Osteoblast (primary cell): ENCODE results near the gene FANCL. TPM values are rescaled to one million over a fixed set of nuclear protein-coding genes. Genes with fewer than 3 reads are reported as not detected.
"Not testable (repeated sequence)": the region's sequence is repeated elsewhere in the genome, so short reads cannot be mapped to it uniquely, and the experiment has no call there.

Experiments used
- DNase-seq: peaks from one replicate; pipeline ENCODE4 v3.0.0; 2011; ENCODE audit warnings: low spot score, mixed read lengths; ENCODE audit not compliant: insufficient read length; ENCODE audit errors: missing footprints
- H2AFZ ChIP-seq: 2 replicates; pipeline ENCODE4 v1.6.0; 2011; ENCODE audit warnings: mild to moderate bottlenecking, low read length
- H3K27ac ChIP-seq: 2 replicates; pipeline ENCODE4 v1.5.1; 2011; ENCODE audit warnings: mild to moderate bottlenecking, low read depth, low read length, moderate library complexity
- H3K27me3 ChIP-seq: 2 replicates; pipeline ENCODE4 v1.6.0; 2012; ENCODE audit warnings: mild to moderate bottlenecking, control low read depth, inconsistent platforms, low read length, moderate library complexity; ENCODE audit not compliant: insufficient read depth
- H3K36me3 ChIP-seq: 2 replicates; pipeline ENCODE4 v1.5.1; 2011; ENCODE audit warnings: mild to moderate bottlenecking, low read length, control low read depth, moderate library complexity; ENCODE audit not compliant: insufficient read depth
- H3K4me1 ChIP-seq: 2 replicates; pipeline ENCODE4 v1.5.1; 2011; ENCODE audit warnings: mild to moderate bottlenecking, low read length, control low read depth, moderate library complexity; ENCODE audit not compliant: insufficient read depth
- H3K4me2 ChIP-seq: 2 replicates; pipeline ENCODE4 v1.6.0; 2011; ENCODE audit warnings: mild to moderate bottlenecking, low read length; ENCODE audit not compliant: insufficient read depth
- H3K4me3 ChIP-seq: fragments of 200-600 bp; sonication (generic); 3 replicates; pipeline ENCODE4 v1.5.1; 2012; ENCODE audit warnings: mild to moderate bottlenecking, low read length, inconsistent platforms; ENCODE audit not compliant: insufficient read depth
- H3K79me2 ChIP-seq: 2 replicates; pipeline ENCODE4 v1.6.0; 2012; ENCODE audit warnings: mild to moderate bottlenecking, low read length, control low read depth, inconsistent platforms; ENCODE audit not compliant: insufficient read depth
- H3K9me3 ChIP-seq: 2 replicates; pipeline ENCODE4 v1.5.1; 2011; ENCODE audit warnings: low read depth, low read length, control low read depth
- H4K20me1 ChIP-seq: 2 replicates; pipeline ENCODE4 v1.6.0; 2012; ENCODE audit warnings: mild to moderate bottlenecking, low read length, control low read depth; ENCODE audit not compliant: insufficient read depth
- CTCF ChIP-seq: IDR thresholded peaks from 2 replicates; pipeline ENCODE4 v1.5.1; 2011; ENCODE audit warnings: mild to moderate bottlenecking, low read depth, low read length, moderate library complexity; ENCODE audit errors: extremely low read depth
- total RNA-seq: library from RNA; depleted of rRNA; stranded (reverse); fragments of >200 nt; gene quantifications from 2 replicates; pipeline ENCODE4 v1.2.3, GENCODE V29; 2012

The FANCL gene
- total RNA-seq, 1 donor = 10.9 TPM

- H4K20me1 ChIP-seq = no peaks in the 10 kb centered on the region
- no peak overlapping the region for H2AFZ ChIP-seq
- no peak overlapping the region for H3K4me2 ChIP-seq
- no peaks in the 10 kb centered on the region for H3K27me3 ChIP-seq
- TF ChIP-seq CTCF = no peak
- no peak overlapping the region for H3K4me3 ChIP-seq
- no peaks in the 10 kb centered on the region for H3K4me1 ChIP-seq
- no peaks in the 10 kb centered on the region for H3K79me2 ChIP-seq
- H3K36me3 ChIP-seq = no peaks in the 10 kb centered on the region
- H3K27ac ChIP-seq = no peak overlapping the region
- no peaks in the 10 kb centered on the region for H3K9me3 ChIP-seq
- DNase-seq = no peak
Measured at GRCh38 chr2:58271826-58272225, 30.7 kb upstream of the FANCL start.

GRCh38 chr2:58268685-58269084, 27.6 kb upstream of the FANCL start:
- H3K36me3 ChIP-seq = no peaks in the 10 kb centered on the region
- H3K4me3 ChIP-seq = no peak overlapping the region
- H3K27ac ChIP-seq = no peak overlapping the region
- no peak for DNase-seq
- H3K79me2 ChIP-seq = no peaks in the 10 kb centered on the region
- no peak for TF ChIP-seq CTCF
- H3K4me2 ChIP-seq = no peak overlapping the region
- no peak overlapping the region for H2AFZ ChIP-seq
- H3K4me1 ChIP-seq = no peaks in the 10 kb centered on the region
- no peaks in the 10 kb centered on the region for H4K20me1 ChIP-seq
- no peaks in the 10 kb centered on the region for H3K27me3 ChIP-seq
- H3K9me3 ChIP-seq = no peaks in the 10 kb centered on the region

GRCh38 chr2:58266211-58266610, 25.1 kb upstream of the FANCL start:
- Histone ChIP-seq H3K79me2 (no peaks in the 10 kb centered on the region), H3K4me1 (no peaks in the 10 kb centered on the region), H3K27me3 (no peaks in the 10 kb centered on the region), H3K4me3 (no peak overlapping the region), H3K36me3 (no peaks in the 10 kb centered on the region), H4K20me1 (no peaks in the 10 kb centered on the region), H3K27ac (no peak overlapping the region), H3K9me3 (no peaks in the 10 kb centered on the region), H3K4me2 (no peak overlapping the region), H2AFZ (no peak overlapping the region)
- TF ChIP-seq CTCF = no peak
- DNase-seq = no peak

GRCh38 chr2:58261209-58261608, 20.1 kb upstream of the FANCL start:
- Histone ChIP-seq H3K27me3 (no peaks in the 10 kb centered on the region), H3K4me1 (no peaks in the 10 kb centered on the region), H3K36me3 (no peaks in the 10 kb centered on the region), H3K9me3 (no peaks in the 10 kb centered on the region), H4K20me1 (no peaks in the 10 kb centered on the region), H2AFZ (no peak overlapping the region), H3K79me2 (no peaks in the 10 kb centered on the region), H3K4me3 (no peak overlapping the region), H3K27ac (no peak overlapping the region), H3K4me2 (no peak overlapping the region)
- TF ChIP-seq CTCF = no peak
- DNase-seq = no peak

GRCh38 chr2:58258456-58258855, 17.3 kb upstream of the FANCL start:
- H3K27me3 ChIP-seq, H3K9me3 ChIP-seq, H3K4me1 ChIP-seq, H3K4me2 ChIP-seq, H3K79me2 ChIP-seq, DNase-seq, H3K36me3 ChIP-seq, H3K27ac ChIP-seq, H2AFZ ChIP-seq, H4K20me1 ChIP-seq, H3K4me3 ChIP-seq: not testable (repeated sequence)

GRCh38 chr2:58251331-58252201, 10.4 kb upstream of the FANCL start:
- H3K9me3 ChIP-seq, H3K27ac ChIP-seq, H3K4me2 ChIP-seq, H3K36me3 ChIP-seq, H3K27me3 ChIP-seq, H3K4me1 ChIP-seq, H2AFZ ChIP-seq, H3K79me2 ChIP-seq, H3K4me3 ChIP-seq, DNase-seq, H4K20me1 ChIP-seq: not testable (repeated sequence)
